ENCODE results near the gene OXLD1.
"Not testable (repeated sequence)": the region's sequence is repeated elsewhere in the genome, so short reads cannot be mapped to it uniquely, and the experiment has no call there.

The OXLD1 gene

DNA sequence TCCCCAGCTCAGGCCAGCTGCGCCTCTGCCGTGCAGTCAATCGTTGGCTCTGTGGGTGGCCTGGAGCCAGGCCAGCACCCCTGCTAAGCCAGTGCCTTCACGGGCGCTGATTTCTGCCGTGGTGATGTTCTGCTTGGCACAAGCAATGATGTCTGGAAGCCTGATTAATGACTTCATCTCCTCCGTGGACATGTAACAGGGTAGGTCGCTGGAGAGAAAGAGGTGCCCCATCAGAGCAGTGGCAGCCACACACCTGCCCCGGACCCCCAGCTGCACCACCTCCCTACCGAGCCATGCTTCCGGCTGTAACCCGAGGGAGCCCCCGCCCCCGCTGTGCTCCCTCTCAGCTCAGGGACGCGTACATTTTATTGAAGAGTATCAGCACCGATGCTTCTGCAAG is 15.3 kb upstream of the OXLD1 start:
- no peaks in the 10 kb centered on the region for H3K27me3 ChIP-seq (ENCODE audit: insufficient read depth, low read length)
- no peak overlapping the region for H2AFZ ChIP-seq (ENCODE audit: low read length, unreplicated experiment)
- H3K79me2 ChIP-seq (ENCODE audit: control insufficient read depth, insufficient read depth, low read length, unreplicated experiment): peaks cover 41% of the 10 kb centered on the region
- no peak overlapping the region for H3K4me3 ChIP-seq (ENCODE audit: low read depth, low read length)
- H3K27ac ChIP-seq (ENCODE audit: low read depth, low read length): no peak overlapping the region
- H3K36me3 ChIP-seq (ENCODE audit: insufficient read depth, low read length): peaks cover 8% of the 10 kb centered on the region; the same call in 1 of the 2 replicates
- H3K4me1 ChIP-seq (ENCODE audit: control insufficient read depth, insufficient read depth, low read length, unreplicated experiment): peaks cover 14% of the 10 kb centered on the region

DNA sequence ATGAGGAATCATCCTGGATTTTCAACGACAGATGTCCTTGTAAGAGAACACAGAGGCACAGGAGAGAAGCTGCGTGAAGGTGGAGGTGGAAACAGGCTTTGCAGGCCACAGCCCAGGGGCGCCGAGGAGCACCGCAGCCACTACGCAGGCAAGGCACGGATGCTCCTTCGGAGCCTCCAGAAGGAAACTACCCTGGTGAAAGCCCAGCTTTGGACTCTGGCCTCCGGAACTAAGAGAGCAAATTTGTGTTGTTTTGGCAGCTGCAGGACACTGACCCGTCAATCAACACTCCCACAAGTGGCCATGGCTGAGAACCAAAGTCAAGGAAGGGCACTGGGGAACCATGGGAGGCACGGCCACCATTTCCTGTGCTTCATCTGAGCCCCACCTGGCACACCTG is 13.7 kb upstream of the OXLD1 start:
- no peaks in the 10 kb centered on the region for H3K27me3 ChIP-seq (ENCODE audit: insufficient read depth, low read length)
- no peak overlapping the region for H3K27ac ChIP-seq (ENCODE audit: low read depth, low read length)
- no peak overlapping the region for H2AFZ ChIP-seq (ENCODE audit: low read length, unreplicated experiment)
- peaks cover 26% of the 10 kb centered on the region for H3K79me2 ChIP-seq (ENCODE audit: control insufficient read depth, insufficient read depth, low read length, unreplicated experiment)
- H3K36me3 ChIP-seq (ENCODE audit: insufficient read depth, low read length): no peaks in the 10 kb centered on the region
- peaks cover 5% of the 10 kb centered on the region for H3K4me1 ChIP-seq (ENCODE audit: control insufficient read depth, insufficient read depth, low read length, unreplicated experiment)
- H3K4me3 ChIP-seq (ENCODE audit: low read depth, low read length): no peak overlapping the region

GRCh38 chr17:81676906-81677305 is 10.5 kb upstream of the OXLD1 start:
- no peak overlapping the region for H3K27ac ChIP-seq (ENCODE audit: low read depth, low read length)
- H3K27me3 ChIP-seq (ENCODE audit: insufficient read depth, low read length): no peaks in the 10 kb centered on the region
- H3K4me3 ChIP-seq (ENCODE audit: low read depth, low read length): no peak overlapping the region
- H2AFZ ChIP-seq (ENCODE audit: low read length, unreplicated experiment): no peak overlapping the region
- peaks cover 3% of the 10 kb centered on the region; the same call in 1 of the 2 replicates for H3K36me3 ChIP-seq (ENCODE audit: insufficient read depth, low read length)
- H3K4me1 ChIP-seq (ENCODE audit: control insufficient read depth, insufficient read depth, low read length, unreplicated experiment): no peaks in the 10 kb centered on the region
- H3K79me2 ChIP-seq (ENCODE audit: control insufficient read depth, insufficient read depth, low read length, unreplicated experiment): peaks cover 4% of the 10 kb centered on the region

DNA sequence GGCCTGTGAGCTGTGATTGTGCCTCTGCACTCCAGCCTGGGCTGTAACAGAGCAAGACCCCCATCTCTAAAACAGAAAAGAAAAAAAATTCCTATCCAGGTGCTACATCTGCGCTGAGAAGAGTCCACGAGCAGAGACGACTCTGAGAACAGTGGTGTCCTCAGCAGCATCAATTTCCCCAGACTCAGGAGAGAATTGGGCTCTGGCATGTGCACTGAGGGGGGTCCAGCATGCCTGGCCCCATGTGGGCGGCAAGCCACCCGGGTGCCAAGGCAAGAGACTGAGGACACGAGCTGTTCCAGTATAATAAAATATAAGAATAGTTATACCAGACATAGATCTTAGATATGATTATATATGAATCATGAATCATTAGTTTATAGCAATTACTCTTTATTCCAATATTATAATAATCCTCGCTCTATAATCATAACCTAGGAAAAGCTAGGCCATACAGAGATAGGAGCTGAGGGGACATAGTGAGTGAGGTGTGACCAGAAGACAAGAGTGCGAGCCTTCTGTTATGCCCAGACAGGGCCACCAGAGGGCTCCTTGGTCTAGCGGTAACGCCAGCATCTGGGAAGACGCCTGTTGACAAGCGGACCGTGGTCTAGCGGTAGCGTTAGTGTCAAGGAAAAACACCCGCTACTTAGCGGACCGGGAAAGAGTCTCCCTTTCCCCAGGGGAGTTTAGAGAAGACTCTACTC is 9.3 kb upstream of the OXLD1 start:
- H3K27ac ChIP-seq (ENCODE audit: low read depth, low read length); H3K4me3 ChIP-seq (ENCODE audit: low read depth, low read length); H3K27me3 ChIP-seq (ENCODE audit: insufficient read depth, low read length); H2AFZ ChIP-seq (ENCODE audit: low read length, unreplicated experiment); H3K36me3 ChIP-seq (ENCODE audit: insufficient read depth, low read length); H3K79me2 ChIP-seq (ENCODE audit: control insufficient read depth, insufficient read depth, low read length, unreplicated experiment); H3K4me1 ChIP-seq (ENCODE audit: control insufficient read depth, insufficient read depth, low read length, unreplicated experiment): not testable (repeated sequence)

DNA sequence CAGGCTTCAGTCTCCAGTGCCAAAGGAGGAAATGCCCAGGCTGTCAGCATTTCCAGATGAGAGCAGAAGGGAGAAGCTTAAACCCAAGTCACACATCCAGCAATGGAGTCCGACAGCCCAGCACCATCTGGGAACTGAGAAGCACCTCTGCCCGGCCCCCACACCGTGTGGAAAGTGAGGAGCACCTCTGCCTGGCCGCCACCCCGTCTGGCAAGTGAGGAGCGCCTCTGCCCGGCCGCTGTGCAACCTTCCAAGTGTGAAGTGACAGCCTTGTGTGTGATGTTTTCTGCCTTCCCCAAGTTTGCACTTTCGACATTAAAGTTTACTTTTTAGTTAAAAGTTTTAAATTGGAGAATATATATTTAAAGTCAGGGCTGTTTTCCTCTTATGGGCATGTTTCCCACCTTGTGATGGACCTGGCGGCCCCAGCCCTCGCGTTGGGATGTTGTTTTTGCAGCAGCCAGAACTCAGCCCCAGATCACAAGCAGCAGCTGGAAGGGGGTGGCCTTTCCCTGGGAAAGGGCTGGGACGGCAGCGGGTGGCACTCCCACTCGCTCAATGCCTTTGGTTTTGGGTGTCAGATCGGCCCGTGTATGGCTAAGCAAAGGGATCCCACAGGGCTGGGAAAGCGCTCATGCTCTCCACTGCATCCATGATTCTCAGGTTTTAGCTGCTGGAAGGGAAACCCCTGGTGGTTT is 7.3 kb upstream of the OXLD1 start:
- H3K4me3 ChIP-seq (ENCODE audit: low read depth, low read length): no peak overlapping the region
- H3K79me2 ChIP-seq (ENCODE audit: control insufficient read depth, insufficient read depth, low read length, unreplicated experiment): peaks cover 10% of the 10 kb centered on the region
- H3K27me3 ChIP-seq (ENCODE audit: insufficient read depth, low read length): no peaks in the 10 kb centered on the region
- peaks cover 6% of the 10 kb centered on the region for H3K36me3 ChIP-seq (ENCODE audit: insufficient read depth, low read length)
- no peak overlapping the region for H2AFZ ChIP-seq (ENCODE audit: low read length, unreplicated experiment)
- H3K4me1 ChIP-seq (ENCODE audit: control insufficient read depth, insufficient read depth, low read length, unreplicated experiment): no peaks in the 10 kb centered on the region
- no peak overlapping the region for H3K27ac ChIP-seq (ENCODE audit: low read depth, low read length)

- H3K27me3 ChIP-seq (ENCODE audit: insufficient read depth, low read length): no peaks in the 10 kb centered on the region
- peaks cover 16% of the 10 kb centered on the region for H3K79me2 ChIP-seq (ENCODE audit: control insufficient read depth, insufficient read depth, low read length, unreplicated experiment)
- peaks cover 3% of the 10 kb centered on the region for H3K4me1 ChIP-seq (ENCODE audit: control insufficient read depth, insufficient read depth, low read length, unreplicated experiment)
- H3K27ac ChIP-seq (ENCODE audit: low read depth, low read length): no peak overlapping the region
- H3K4me3 ChIP-seq (ENCODE audit: low read depth, low read length): no peak overlapping the region
- peaks cover 6% of the 10 kb centered on the region for H3K36me3 ChIP-seq (ENCODE audit: insufficient read depth, low read length)
- no peak overlapping the region for H2AFZ ChIP-seq (ENCODE audit: low read length, unreplicated experiment)
These were observed 6.5 kb upstream of the OXLD1 start for GRCh38 chr17:81672954-81673353.

- H3K36me3 ChIP-seq (ENCODE audit: insufficient read depth, low read length): peaks cover 6% of the 10 kb centered on the region
- no peak overlapping the region for H3K4me3 ChIP-seq (ENCODE audit: low read depth, low read length)
- peaks cover 8% of the 10 kb centered on the region for H3K4me1 ChIP-seq (ENCODE audit: control insufficient read depth, insufficient read depth, low read length, unreplicated experiment)
- H2AFZ ChIP-seq (ENCODE audit: low read length, unreplicated experiment): no peak overlapping the region
- no peak overlapping the region for H3K27ac ChIP-seq (ENCODE audit: low read depth, low read length)
- H3K79me2 ChIP-seq (ENCODE audit: control insufficient read depth, insufficient read depth, low read length, unreplicated experiment): peaks cover 20% of the 10 kb centered on the region
- H3K27me3 ChIP-seq (ENCODE audit: insufficient read depth, low read length): no peaks in the 10 kb centered on the region
These were observed 6.1 kb upstream of the OXLD1 start for GRCh38 chr17:81672504-81672903.

DNA sequence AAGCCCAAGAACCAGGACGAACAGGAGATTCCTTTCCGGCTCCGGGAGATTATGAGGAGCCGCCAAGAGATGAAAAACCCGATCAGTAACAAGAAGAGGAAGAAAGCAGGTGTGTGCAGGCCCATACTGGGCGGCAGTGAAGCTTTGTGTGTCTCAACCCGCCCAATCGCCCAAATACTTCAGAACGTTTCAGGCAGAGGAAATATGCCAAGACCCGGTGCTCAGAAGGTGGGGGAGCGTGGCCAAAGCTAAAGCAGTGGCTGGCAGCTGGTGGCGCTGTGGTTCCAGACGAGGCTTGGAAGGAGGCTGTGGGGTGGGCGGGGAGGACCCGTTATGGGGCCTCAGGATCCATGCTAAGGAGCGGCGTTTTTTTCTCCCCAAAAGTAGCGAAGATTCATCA is 1.3 kb upstream of the OXLD1 start:
- H2AFZ ChIP-seq (ENCODE audit: low read length, unreplicated experiment): no peak overlapping the region
- no peaks in the 10 kb centered on the region for H3K27me3 ChIP-seq (ENCODE audit: insufficient read depth, low read length)
- no peak overlapping the region for H3K27ac ChIP-seq (ENCODE audit: low read depth, low read length)
- H3K4me1 ChIP-seq (ENCODE audit: control insufficient read depth, insufficient read depth, low read length, unreplicated experiment): peaks cover 17% of the 10 kb centered on the region
- peak overlapping the region; percentile 85 for H3K4me3 ChIP-seq (ENCODE audit: low read depth, low read length)
- peaks cover 4% of the 10 kb centered on the region for H3K36me3 ChIP-seq (ENCODE audit: insufficient read depth, low read length)
- peaks cover 37% of the 10 kb centered on the region for H3K79me2 ChIP-seq (ENCODE audit: control insufficient read depth, insufficient read depth, low read length, unreplicated experiment)

DNA sequence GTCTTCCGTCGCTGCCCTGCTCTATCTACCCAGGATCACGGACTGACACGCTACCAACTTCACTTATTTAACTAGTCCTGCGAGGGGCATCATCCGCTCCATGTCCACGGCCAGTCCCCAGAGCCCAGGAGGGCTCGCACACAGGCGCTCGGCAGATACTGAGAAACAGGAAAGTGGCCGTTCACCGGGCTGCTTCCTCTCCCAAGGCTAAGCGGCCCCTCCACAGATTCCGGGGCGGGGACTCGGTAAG is 388 bp downstream of the OXLD1 start:
- Histone ChIP-seq H3K27ac (ENCODE audit: low read depth, low read length) (peak overlapping the region; percentile 57), H3K27me3 (ENCODE audit: insufficient read depth, low read length) (no peaks in the 10 kb centered on the region), H3K79me2 (ENCODE audit: control insufficient read depth, insufficient read depth, low read length, unreplicated experiment) (peaks cover 35% of the 10 kb centered on the region), H2AFZ (ENCODE audit: low read length, unreplicated experiment) (peak overlapping the region; percentile 19), H3K4me3 (ENCODE audit: low read depth, low read length) (peak overlapping the region; percentile 85), H3K4me1 (ENCODE audit: control insufficient read depth, insufficient read depth, low read length, unreplicated experiment) (peaks cover 17% of the 10 kb centered on the region), H3K36me3 (ENCODE audit: insufficient read depth, low read length) (peaks cover 3% of the 10 kb centered on the region; the same call in 1 of the 2 replicates)

DNA sequence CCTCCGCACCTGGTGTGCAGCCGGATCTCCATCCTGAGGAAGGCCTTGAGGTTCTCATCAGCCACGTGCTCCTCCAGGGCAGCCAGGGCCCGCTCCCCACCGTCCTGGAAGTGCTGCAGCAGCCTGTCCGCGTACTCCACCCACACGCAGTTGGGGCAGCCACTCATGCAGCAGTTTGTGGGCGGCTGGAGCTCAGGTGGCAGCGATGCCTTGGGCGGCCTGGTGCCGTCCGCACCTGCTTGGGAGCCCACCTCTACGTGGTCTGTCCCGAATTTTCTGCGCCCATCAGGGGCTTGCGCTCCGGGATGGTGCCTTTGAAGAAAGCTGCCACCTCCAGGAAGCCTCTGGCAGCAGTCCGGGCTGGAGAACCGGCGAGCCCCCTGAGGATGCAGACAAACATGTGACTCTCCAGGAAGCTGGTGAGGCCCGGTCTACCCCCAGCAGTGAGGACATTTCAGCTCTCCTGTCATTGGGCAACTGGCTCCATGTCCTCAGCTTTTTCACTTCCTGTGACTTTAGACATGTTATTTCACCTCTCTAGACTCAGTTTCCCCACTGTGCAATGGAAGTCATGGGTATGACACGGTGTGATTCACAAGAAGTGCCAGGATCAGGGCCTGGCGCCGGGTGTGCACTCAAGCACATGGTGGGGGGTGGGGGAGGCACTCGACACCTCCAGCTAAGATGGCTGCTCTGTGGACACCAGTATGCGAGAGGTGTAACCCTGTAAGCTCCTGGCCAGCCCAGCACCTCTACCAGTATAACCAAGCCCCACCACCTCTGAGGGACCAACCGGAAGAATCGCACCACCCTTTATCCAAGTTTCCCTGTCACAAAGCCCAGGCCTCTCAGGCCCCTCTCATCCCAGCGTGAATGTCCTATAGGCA is 957 bp downstream of the OXLD1 start:
- peaks cover 32% of the 10 kb centered on the region for H3K79me2 ChIP-seq (ENCODE audit: control insufficient read depth, insufficient read depth, low read length, unreplicated experiment)
- H2AFZ ChIP-seq (ENCODE audit: low read length, unreplicated experiment): peak overlapping the region; percentile 19

More for the DNA sequence above, 957 bp downstream of the OXLD1 start:
- H3K27ac ChIP-seq (ENCODE audit: low read depth, low read length): peak overlapping the region; percentile 57
- no peaks in the 10 kb centered on the region for H3K27me3 ChIP-seq (ENCODE audit: insufficient read depth, low read length)
- peaks cover 17% of the 10 kb centered on the region for H3K4me1 ChIP-seq (ENCODE audit: control insufficient read depth, insufficient read depth, low read length, unreplicated experiment)
- peak overlapping the region; percentile 85 for H3K4me3 ChIP-seq (ENCODE audit: low read depth, low read length)
- peaks cover 3% of the 10 kb centered on the region; the same call in 1 of the 2 replicates for H3K36me3 ChIP-seq (ENCODE audit: insufficient read depth, low read length)
